ENCODE results near the gene ASF1B. TPM values are rescaled to one million over a fixed set of nuclear protein-coding genes. Genes with fewer than 3 reads are reported as not detected.
A peak's percentile ranks its signal among the peaks of the same experiment; 100 is the strongest.

ASF1B gene
- total RNA-seq, 1 experiment from 2014 or later = 38.4 TPM

DNA sequence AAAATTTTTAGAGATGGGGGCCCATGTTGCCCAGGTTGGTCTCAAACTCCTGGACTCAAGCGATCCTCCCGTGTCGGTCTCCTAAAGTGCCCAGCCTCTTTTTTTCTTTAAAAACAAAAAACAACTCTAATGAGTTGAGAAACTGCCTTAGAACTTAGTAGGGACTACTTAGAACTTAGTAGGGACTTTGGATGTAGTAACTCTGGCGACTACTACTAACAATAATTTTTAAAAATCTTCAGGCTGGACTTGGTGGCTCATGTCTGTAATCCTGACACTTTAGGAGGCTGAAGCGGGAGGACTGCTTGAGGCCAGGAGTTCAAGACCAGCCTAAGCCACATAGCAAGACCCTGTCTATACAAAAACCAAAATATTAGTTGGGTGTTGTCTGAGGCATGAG is 50.3 kb downstream of the ASF1B start:
- Mint-ChIP-seq H3K27ac (no peak overlapping the region), H3K27me3 (ENCODE audit: low read depth) (peaks cover 31% of the 10 kb centered on the region), H3K4me1 (peaks cover 7% of the 10 kb centered on the region), H3K36me3 (peaks cover 18% of the 10 kb centered on the region), H3K4me3 (peak overlapping the region; percentile 57), H3K9me3 (no peaks in the 10 kb centered on the region)
- DNase-seq (ENCODE audit: low spot score) (no peak), ATAC-seq (no peak)
- ChIA-PET CTCF (interaction anchor here (0.6 to 1.5 kb wide), 7 partner anchors 9 to 213 kb away, joined by 3 to 5 read pairs (median 3); a partner anchor contains a TSS), POLR2A (no interaction called here)
- TF ChIP-seq ZNF671 (CRISPR knock-in tag; IDR thresholded peaks at IDR 0.05) (no peak), FOXP1 (CRISPR knock-in tag; IDR thresholded peaks at IDR 0.05; ENCODE audit: borderline replicate concordance) (no peak), EMX1 (CRISPR knock-in tag; IDR thresholded peaks at IDR 0.05) (no peak)

DNA sequence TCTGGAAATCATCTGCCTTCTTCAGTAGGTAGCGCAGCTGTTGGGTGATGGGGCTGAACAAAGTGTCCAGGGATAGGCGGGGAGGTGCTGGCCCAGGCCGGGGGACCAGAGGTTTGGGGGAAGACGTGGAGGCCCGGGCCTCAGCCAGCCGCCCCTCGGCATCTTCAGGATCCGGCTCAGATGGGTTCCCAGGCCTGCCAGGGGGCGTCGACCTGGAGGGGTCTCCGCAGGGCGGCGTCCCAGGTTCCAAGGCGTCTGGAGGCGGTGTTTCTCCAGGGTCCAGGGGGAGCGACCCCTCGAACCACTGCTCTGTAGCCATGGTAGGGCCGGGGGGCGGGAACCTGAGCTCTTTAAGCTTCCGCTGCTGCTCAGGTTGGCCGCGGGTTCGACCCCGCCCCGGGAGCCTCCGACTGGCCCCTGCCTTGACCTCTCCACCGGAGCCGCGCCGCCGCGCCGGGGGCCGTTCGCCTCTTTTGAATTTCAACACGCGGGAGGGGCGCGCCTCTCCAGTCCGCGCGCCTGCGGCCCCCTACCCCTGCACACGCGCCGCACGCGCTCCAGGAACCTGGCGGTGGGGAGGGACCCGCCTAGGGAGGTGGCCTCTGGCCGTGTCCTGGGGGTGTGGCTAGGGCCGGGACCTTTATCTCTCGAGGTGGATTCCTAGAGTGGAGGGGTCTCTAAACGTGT is 50.9 kb downstream of the ASF1B start, which contains the start of gene C19orf67:
C19orf67 (minus strand) TSS at position 475 of the 687 bp plus-strand sequence; CDS start at position 319, 156 bp downstream.
- ATAC-seq (peak; percentile 27), DNase-seq (ENCODE audit: low spot score) (peak; percentile 59)
- no peak within 1 kb of the TSS for H3K27ac Mint-ChIP-seq
- no peak for TF ChIP-seq TP53 (CRISPR knock-in tag; IDR thresholded peaks at IDR 0.05)
- TF ChIP-seq, protein P1, sequence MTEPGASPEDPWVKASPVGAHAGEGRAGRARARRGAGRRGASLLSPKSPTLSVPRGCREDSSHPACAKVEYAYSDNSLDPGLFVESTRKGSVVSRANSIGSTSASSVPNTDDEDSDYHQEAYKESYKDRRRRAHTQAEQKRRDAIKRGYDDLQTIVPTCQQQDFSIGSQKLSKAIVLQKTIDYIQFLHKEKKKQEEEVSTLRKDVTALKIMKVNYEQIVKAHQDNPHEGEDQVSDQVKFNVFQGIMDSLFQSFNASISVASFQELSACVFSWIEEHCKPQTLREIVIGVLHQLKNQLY (CRISPR knock-in tag; IDR thresholded peaks at IDR 0.05) = no peak
- no peak for TF ChIP-seq TEAD4 (CRISPR knock-in tag; IDR thresholded peaks at IDR 0.05)
- TF ChIP-seq SMAD3 (CRISPR knock-in tag; IDR thresholded peaks at IDR 0.05; ENCODE audit: borderline replicate concordance) = no peak
- no peak for TF ChIP-seq CREM (CRISPR knock-in tag; IDR thresholded peaks at IDR 0.05)
- TF ChIP-seq, protein P2, sequence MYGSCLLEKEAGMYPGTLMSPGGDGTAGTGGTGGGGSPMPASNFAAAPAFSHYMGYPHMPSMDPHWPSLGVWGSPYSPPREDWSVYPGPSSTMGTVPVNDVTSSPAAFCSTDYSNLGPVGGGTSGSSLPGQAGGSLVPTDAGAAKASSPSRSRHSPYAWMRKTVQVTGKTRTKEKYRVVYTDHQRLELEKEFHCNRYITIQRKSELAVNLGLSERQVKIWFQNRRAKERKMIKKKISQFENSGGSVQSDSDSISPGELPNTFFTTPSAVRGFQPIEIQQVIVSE (CRISPR knock-in tag; IDR thresholded peaks at IDR 0.05; ENCODE audit: borderline replicate concordance) = no peak
- POLR2A ChIA-PET = interaction anchor here (1.1 kb wide), 1 partner anchor 898 kb away, joined by 3 read pairs; no protein-coding TSS in a partner anchor
- H3K27me3 Mint-ChIP-seq (ENCODE audit: low read depth) = peaks cover 31% of the 10 kb centered on the region
- H3K4me3 Mint-ChIP-seq = peak within 1 kb of the TSS; percentile 57
- CTCF ChIA-PET = interaction anchor here (0.6 to 1.7 kb wide), 13 partner anchors 8 to 395 kb away, joined by 3 to 7 read pairs (median 3); partner anchors contain the start of gene ASF1B
- H3K36me3 Mint-ChIP-seq = peaks cover 18% of the 10 kb centered on the region
- H3K4me1 Mint-ChIP-seq = peaks cover 7% of the 10 kb centered on the region
- no peaks in the 10 kb centered on the region for H3K9me3 Mint-ChIP-seq

DNA sequence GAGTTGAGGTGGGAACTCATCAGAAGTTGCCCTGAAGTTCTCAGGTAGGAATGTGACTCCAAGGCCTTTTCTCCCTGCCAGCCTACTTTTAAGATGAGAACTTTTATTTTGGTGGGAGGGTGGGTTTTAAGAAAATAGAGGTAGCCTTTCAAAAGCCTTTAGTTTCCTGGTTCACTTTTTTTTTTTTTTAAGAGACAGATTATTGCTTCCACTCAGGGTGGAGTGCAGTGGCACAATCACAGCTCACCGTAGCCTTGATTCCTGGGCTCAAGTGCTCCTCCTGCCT is 53.8 kb downstream of the ASF1B start:
- Mint-ChIP-seq H3K4me1 (peaks cover 3% of the 10 kb centered on the region), H3K9me3 (no peaks in the 10 kb centered on the region), H3K27me3 (ENCODE audit: low read depth) (peaks cover 31% of the 10 kb centered on the region), H3K36me3 (0 out of 2 replicates have a peak, but pooled peaks cover 6% of the 10 kb centered on the region), H3K4me3 (peak overlapping the region; percentile 89), H3K27ac (no peak overlapping the region)
- TF ChIP-seq SP1 (CRISPR knock-in tag; conservative IDR thresholded peaks at IDR 0.05) (no peak), ZNF671 (CRISPR knock-in tag; IDR thresholded peaks at IDR 0.05) (no peak), MXD4 (CRISPR knock-in tag; IDR thresholded peaks at IDR 0.05; ENCODE audit: borderline replicate concordance) (no peak), CREM (CRISPR knock-in tag; IDR thresholded peaks at IDR 0.05) (no peak), NR2C2 (CRISPR knock-in tag; IDR thresholded peaks at IDR 0.05) (no peak), ZNF138 (CRISPR knock-in tag; conservative IDR thresholded peaks at IDR 0.05) (no peak), TEAD1 (CRISPR knock-in tag; IDR thresholded peaks at IDR 0.05) (no peak), CBFB (CRISPR knock-in tag; IDR thresholded peaks at IDR 0.05; ENCODE audit: low read depth) (no peak)
- TF ChIP-seq, protein P2 (CRISPR knock-in tag; IDR thresholded peaks at IDR 0.05; ENCODE audit: borderline replicate concordance) = no peak
- TF ChIP-seq, protein P3, sequence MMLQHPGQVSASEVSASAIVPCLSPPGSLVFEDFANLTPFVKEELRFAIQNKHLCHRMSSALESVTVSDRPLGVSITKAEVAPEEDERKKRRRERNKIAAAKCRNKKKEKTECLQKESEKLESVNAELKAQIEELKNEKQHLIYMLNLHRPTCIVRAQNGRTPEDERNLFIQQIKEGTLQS (CRISPR knock-in tag; conservative IDR thresholded peaks at IDR 0.05) = no peak
- no peak for DNase-seq (ENCODE audit: low spot score)
- ChIA-PET POLR2A (no interaction called here), CTCF (interaction anchor here (1.3 to 1.8 kb wide), 3 partner anchors 11 to 32 kb away, joined by 3 to 8 read pairs (median 4); partner anchors contain the start of gene MISP3)
- no peak for ATAC-seq

All from WTC11 (cell line).